NT2/D1 (cell line): ENCODE measurements around the gene OTUD1.

Experiments used
- SUZ12 ChIP-seq: IDR thresholded peaks from 2 replicates; pipeline ENCODE4 v1.6.1; 2011; ENCODE audit not compliant: insufficient read length, insufficient read depth; ENCODE audit errors: extremely low read depth
- YY1 ChIP-seq: IDR thresholded peaks from 2 replicates; pipeline ENCODE4 v1.6.1; 2011; ENCODE audit not compliant: insufficient read length, insufficient read depth
- ZNF274 ChIP-seq: IDR thresholded peaks from 2 replicates; pipeline ENCODE4 v1.6.1; 2011; ENCODE audit warnings: mild to moderate bottlenecking, low read depth, low read length

GRCh38 chr10:23403278-23403677 is 35.6 kb upstream of the OTUD1 start:
- TF ChIP-seq ZNF274 = no peak
- no peak for TF ChIP-seq SUZ12
- TF ChIP-seq YY1 = no peak
